ENCODE data around the gene HBEGF.
A peak's percentile ranks its signal among the peaks of the same experiment; 100 is the strongest.
"Not testable (repeated sequence)": the region's sequence is repeated elsewhere in the genome, so short reads cannot be mapped to it uniquely, and the experiment has no call there.

HBEGF gene

DNA sequence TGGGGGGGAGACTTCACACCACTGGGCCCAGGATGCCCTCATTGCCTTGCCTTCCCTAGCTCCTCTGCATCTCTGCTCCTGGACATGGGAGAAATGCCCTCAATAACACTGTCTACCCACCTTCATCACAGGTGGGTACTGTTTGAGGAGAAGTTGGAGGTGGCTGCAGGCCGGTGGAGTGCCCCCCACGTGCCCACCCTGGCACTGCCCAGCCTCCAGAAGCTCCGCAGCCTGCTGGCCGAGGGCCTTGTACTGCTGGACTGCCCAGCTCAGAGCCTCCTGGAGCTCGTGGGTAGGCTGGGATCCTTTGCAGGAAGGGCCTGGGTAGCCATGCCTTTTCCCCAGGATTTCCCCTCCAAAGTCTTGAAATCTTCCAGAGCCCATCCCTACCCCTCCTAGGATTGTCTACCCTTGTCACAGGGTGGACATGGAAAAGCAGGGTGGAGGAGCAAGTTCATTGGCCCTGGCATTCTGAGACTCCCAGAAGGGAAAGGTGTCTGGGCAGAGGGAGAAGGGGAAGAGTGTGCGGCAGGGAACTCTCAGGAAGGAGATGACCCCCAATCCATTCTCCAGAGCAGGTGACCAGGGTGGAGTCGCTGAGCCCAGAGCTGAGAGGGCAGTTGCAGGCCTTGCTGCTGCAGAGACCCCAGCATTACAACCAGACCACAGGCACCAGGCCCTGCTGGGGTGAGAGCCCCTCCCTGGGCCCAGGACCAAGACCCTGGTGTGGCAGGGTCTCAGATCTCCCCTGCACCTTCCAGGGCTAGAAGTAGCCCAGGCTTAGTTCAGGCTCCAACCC lies 14.5 kb upstream of the HBEGF start:
- DNase-seq (ENCODE audit: low spot score): no peak

DNA sequence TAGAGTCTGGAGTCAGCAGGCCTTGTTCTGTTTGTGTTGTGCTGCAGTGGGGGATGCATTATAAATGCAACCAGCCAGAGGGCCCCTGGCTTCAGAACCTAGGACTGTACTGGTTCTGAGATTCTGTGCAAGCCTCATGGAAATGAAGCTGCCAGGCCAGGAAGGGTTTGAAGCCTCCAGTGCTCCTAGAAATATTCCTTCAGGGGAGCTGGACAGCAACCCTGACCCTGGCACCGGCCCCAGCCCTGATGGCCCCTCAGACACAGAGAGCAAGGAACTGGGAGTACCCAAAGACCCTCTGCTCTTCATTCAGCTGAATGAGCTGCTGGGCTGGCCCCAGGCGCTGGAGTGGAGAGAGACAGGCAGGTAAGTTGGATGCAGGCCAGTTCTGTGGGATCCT lies 13.7 kb upstream of the HBEGF start, which contains the start of gene SLC4A9:
Gene SLC4A9, plus strand, starts transcription at position 94 of the 400 bp plus-strand sequence. Its CDS starts 43 bp downstream, at position 137.
- DNase-seq (ENCODE audit: low spot score): no peak

DNA sequence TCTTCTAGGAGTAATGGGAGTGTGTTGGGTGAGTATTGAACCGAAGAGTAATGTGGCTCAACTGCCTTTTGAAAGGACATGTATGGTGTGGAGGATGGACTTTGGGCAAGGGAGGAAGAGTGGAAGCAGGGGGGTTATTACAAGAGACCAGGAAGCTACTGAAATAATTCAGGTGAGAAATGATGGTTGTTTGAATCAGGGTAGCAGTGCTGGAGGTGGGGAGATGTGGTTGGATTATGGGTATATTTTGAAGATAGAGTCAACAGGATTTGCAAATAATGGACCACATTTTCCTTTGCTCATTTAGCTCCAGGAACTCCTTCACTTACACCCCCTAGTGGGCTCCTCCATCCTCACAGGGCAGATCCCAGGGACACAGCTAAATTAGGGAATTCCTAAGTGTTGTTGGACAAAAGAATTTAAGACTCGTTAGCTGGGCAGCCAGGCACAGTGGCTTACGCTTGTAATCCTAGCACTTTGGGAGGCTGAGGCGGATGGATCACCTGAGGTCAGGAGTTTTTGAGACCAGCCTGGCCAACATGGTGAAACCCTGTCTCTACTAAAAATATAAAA lies 12.4 kb upstream of the HBEGF start:
- DNase-seq (ENCODE audit: low spot score): no peak

DNA sequence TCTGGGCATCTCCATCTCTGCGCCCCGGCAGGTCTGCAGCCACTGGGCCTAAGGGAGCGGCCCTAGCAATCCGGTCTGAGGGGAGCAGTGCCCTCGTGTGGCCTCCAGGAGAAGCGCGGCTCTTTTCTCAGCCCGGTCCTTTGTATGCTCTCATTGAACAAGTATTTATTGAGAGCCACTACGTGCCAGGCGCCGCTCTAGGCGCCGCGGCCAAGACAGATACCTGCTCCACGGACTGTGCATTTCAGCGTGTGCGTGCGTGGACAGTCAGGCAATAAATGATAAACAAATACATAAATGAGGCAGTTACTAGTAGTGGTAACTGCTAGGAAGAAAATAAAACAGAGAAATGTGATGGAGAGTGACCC lies 11.3 kb upstream of the HBEGF start:
- peak; percentile 75 for DNase-seq (ENCODE audit: low spot score)

DNA sequence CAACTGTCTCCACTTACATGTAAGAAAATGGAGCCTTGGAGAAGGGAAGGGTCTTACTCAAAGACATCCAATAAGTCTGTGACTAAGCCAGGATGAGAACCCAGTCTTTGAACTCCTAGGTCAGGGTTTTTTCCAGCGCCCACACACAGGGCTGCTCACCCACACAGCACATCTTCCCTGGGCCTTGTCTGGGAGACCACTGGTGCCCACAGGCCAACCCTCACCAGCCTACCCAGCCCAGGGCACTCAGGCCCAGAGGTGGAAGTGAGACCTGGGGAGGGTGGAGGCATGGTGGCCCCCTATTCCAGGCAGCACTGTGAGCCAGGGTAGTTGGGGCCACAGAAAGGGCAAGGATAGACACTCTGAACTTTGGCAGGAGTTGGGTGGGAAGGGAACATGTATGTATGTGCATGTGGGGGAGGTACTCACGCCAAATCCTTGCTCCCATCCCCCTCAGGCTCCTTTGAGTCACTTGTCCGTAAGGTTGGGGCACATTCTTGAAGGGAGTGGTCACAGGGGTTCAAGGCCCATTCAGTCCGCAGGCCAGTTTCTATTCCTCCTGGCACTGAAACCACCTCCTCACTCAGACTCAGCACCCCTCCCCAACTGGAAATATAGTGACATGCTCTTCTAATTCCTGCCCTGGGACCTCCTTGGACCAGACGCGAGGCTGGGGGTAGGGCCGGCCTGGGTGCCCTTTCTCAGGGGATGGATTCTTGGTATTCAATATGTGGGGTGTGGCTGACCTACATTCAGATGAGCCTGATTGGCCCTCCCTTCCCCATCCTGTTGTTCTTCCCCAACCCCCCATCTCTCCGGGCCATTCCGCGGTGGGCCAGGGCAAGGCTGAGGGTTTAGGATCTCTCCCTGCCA lies 10.7 kb upstream of the HBEGF start:
- DNase-seq (ENCODE audit: low spot score): no peak

DNA sequence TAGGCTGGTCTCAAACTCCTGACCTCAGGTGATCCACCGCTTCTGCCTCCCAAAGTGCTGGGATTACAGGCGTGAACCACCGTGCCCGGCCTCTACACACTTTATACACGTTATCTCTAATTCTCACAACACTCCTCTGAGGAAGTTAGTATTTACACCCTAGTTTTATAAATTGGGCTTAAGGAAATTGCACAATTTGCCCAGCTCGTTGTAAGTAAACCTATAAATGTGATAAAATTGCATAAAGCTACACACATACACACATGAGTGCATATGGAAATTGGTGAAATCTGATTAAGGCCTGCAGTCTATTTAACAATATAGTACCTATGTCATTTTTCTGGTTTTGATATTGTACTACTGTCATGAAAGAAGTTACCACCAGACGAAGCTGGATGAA lies 9.1 kb upstream of the HBEGF start:
- no peak for DNase-seq (ENCODE audit: low spot score)

DNA sequence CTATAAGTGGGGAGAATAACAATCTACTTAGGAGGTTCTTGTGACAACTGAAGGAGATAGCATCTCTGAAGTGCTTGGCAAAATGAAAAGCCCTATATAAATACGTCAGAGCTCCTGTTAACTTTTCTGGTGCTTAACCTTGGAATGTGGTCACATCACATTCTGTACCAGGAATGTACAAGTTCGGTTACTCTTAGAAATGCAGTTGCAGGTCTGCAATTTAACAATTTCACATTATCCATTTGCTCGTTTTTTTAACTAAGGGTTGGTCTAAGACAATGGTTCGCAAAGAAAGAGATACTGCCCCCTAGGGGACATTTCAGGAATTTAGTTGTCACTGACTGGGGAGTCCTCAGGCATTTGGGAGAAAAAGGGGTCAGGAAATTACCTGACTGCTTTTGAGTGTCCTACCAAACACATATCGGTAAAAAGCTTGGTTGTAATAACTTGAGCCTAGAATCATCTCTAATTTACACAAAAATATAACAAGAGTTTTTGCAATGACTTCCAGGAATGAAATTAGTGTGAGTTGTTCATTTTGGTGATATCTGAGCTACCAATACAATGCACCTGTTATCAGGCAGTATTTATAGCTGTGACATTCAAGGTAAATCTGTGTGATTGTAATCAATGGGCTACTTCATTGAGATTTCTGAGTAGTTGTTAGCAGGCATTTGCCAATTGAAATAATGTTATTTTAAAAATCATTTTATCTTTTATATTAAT lies 5.4 kb upstream of the HBEGF start:
- peak; percentile 80 for DNase-seq (ENCODE audit: low spot score)

DNA sequence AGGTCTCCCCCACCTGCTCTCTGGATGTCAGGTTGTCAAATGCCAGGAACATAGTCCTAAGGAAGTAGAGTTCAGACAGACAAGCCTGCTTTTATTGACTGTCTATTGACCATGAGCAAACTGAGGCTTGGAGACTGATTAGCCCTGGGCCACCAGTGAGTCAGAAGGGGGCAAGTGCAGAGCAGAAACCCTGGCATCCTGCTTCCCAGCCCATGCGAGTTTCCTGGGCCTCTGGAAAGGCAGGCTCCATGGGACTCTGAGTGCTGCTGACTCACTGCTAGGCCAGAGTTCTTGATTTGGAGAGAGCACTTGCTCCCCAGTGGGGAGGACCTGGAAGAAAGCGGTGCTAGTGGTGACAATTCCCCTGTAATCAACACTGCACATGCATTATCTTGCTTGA lies 2.8 kb upstream of the HBEGF start:
- DNase-seq (ENCODE audit: low spot score): no peak

DNA sequence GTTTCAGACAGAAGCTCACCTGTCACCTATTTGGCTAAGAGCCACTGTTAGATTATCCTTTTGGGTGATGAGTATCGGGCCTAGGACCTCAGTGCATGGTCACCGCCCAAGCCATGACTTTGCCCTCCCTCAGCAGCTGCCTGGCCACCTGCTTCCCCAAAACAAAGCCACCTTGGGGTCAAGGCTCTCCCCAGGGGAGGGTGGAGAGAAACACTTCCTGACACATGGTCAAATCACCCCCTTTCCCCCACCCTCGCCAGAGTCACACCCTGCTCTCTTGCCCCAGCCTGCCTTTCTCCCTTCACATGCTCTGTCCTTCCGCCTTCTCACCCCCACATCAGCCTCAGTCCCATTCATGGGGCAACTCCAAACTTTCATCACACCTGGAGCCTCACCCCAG lies 1.7 kb upstream of the HBEGF start:
- DNase-seq (ENCODE audit: low spot score): no peak

DNA sequence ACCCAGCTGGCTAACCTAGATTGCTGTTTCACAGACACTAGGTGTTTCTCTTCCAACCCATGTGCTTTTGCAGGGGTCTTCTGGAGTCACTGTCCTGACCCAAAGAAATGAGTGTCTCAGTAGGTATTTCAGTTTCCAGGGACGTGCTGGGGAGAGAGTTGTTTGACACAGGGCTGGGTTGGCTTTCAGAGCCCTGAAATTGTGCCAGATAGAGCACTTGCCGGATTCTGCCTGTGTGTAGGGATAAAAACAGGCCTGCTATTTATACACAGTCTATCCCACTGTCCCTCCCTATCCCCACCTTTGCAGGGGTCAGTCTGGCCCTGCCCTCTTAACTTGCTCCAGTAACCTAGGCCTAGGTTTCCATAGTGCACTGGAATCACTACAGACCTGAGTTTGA lies 957 bp upstream of the HBEGF start:
- no peak for DNase-seq (ENCODE audit: low spot score)

DNA sequence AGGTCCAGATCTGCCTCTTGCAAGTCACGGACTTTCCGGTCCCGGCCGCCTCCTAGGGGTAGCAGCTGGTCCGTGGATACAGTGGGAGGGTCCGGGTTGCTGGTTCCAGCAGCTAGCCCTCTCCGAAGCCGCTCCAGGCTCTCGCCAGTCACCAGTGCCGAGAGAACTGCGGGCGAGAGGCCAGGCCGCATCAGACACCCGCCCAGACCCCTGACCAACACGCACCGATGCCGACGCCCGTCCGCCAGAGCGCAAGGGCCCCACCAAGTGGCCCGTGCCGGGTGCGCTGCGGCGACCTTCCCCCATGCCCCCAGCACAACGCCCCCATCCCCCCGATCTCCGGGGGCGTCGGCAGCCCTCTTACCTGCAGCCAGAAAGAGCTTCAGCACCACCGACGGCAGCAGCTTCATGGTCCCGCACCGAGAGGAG lies 470 bp downstream of the HBEGF start:
- DNase-seq (ENCODE audit: low spot score): no peak

DNA sequence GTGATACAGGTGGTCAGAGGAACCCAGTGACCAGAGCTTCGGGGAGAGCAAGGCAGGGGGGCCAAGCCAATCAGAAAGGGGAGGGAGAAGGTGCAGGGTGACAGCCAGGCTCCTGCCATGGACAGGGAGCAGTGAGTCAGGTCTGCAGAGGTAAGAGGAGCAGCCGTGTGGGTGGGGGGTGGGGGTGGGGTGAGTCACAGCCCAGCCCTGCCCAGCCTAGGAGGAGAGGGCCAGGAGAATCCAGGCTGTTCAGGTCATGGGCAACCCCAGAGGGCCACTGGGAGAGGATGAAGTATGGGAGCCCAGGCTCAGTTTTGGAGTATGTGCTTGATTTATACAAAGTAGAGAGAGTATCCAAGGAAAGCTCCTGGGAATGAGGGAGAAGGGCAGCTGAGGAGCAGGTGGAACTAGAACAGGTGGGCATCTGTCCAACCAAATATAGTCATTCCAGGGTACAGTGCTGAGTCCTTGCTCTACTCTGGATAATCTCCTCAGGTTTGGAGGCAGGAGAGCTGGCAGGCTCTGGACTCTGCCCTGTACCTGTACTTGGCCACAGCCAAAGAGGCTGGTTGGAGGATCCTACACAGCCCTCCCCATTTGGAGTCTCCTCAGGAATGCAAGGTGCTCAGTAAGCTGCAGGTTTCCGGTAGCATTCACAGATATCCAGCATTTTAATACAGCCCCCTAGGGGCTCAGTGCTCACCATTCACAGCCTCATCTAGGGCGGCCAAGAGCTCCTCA lies 1.6 kb downstream of the HBEGF start:
- no peak for DNase-seq (ENCODE audit: low spot score)

DNA sequence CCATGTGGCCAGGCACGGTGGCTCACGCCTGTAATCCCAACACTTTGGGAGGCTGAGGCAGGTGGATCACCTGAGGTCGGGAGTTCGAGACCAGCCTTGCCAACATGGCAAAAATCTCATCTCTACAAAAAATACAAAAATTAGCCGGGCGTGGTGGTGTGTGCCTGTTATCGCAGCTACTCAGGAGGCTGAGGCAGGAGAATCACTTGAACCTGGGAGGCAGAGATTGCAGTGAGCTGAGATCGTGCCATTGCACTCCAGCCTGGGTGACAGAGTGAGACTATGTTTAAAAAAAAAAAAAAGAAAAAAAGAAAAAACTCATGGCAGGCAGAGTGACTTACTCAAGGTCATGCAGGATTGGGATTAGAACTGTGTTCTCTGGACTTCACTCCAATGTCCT lies 2.6 kb downstream of the HBEGF start:
- not testable (repeated sequence) for DNase-seq (ENCODE audit: low spot score)

DNA sequence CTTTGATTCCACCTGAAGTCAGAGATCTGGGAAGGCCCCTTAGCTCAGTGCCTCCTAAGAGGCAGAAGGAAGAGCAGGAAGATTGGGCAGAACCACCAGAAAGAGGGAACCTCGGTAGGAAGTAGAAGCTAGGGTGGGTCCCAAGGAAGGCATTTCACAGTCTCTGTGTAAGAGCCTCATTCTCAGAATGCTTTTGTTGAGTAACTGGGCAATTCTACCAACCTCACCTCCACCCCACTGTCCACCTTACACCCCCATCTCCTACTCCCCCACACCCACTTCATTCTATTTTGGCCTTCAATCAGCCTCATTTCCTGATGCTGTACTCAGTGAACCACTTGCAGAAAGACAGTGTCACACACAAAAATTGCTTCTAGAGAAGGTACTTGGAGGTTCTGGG lies 3.5 kb downstream of the HBEGF start:
- DNase-seq (ENCODE audit: low spot score): no peak

DNA sequence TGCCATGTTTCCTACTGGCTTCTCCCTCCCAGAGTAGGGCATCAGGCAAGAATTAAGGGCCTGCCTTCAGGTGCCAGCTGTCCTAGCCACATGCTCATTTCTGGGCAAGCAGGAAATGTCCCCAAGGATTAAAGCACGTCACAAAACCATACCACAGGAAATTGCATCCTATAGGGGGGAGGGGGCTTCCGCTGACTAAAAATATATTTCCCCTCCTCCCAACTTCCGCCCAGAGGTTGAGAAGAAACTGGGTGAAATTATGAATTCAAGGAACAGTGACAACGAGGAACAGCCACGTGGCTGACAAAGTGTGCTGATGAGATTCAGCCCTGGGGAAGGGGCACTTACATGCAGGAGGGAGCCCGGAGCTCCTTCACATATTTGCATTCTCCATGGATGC lies 4.1 kb downstream of the HBEGF start:
- DNase-seq (ENCODE audit: low spot score): peak; percentile 26

DNA sequence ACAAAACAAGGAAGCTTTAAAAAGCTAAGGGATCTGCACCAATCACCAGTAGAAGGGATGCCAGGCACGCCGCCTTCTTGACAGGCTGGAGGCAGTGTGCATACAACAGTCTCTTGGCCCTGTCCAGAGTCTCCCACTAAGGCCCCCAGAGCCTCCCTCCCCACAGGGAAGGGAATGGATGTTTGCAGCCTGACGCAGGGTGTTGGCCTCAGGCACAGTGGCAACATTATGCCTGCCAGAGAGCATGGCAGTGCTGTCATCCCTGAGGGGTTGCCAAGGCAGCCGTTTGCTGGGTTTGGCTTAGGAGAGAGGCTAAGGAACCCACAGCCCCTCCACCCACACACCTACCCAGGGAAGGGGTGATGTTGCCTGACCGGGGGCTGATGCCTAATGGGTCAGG lies 4.8 kb downstream of the HBEGF start:
- DNase-seq (ENCODE audit: low spot score): no peak

DNA sequence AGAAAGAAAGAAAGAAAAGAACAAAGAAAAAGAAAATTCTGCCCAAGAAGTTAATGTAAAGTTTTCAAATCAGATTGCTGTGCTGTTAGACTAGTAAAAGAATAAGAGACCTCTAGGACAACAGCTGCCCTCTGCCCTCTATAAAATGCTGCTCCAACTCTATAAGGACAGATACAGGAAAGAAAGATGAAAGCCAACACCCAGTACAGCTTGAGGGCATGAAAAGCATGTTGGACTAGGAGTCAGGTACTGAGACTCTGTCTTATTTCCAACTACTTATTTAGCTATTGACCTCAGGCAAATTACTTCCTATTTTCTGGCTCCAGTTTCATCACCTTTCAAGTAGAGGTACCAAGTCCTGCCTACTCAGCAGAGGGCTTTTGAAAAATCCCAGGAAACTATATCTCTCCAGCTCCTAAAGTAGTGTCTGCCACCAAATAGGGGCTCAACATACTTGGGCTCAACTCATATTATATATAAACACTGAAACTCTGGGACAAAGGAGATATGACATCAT lies 5.7 kb downstream of the HBEGF start:
- DNase-seq (ENCODE audit: low spot score): no peak

DNA sequence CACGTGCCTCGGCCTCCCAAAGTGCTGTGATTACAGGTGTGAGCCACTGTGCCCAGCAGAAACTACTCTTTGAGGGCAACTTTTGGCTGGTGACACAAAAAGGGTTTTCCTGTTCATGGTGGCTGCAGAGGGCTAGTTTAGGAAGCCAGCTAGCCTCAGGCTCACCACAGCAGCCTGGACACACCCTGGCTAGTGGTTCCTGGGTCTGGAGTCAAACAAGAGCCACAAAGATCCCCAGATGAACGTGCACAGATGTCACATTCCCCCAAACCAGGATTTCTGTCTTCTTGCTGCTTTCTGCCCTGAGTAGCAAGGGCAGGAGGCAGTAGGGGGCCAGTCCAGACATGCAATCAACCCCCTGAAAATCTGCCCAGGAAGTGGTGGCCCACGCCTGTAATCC lies 6.8 kb downstream of the HBEGF start:
- DNase-seq (ENCODE audit: low spot score): no peak

DNA sequence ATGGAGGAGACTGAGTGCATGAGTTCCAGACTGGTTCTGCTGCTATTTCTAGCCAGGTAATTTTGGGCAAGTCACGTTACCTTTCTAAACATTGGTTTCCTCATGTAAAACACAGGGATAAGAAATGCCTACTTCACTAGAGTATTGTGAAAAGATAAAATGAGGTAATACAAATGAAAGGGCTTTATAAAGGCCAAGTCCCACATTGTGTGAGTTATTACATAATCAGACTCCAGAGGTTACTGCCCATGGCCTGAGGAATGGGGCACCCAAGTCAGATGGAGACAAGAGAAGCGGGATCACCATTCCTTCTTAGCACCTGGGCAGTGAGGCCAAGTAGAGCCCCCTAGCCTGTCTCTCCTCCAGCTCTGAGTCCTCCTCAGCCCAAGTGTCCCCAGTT lies 7.5 kb downstream of the HBEGF start:
- no peak for DNase-seq (ENCODE audit: low spot score)

DNA sequence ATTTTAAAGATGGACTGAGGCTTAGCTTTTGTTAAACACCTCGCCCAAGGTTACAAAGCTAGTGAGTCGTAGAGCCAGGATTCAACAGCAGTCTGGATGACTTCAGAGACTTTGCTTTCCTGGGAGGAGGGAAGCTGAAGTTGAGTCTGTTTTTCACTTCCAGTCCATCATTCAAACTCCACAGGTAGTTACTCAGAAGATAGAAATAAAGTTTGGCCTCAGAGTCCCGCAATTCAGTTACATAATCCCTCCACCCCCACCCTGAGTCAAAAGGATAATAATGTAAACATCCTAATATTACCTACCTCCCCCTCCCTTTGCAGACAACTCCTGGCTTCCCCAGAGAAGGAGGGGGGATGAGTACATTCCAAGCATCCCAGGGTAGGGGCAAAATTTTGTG lies 8.1 kb downstream of the HBEGF start:
- DNase-seq (ENCODE audit: low spot score): no peak

DNA sequence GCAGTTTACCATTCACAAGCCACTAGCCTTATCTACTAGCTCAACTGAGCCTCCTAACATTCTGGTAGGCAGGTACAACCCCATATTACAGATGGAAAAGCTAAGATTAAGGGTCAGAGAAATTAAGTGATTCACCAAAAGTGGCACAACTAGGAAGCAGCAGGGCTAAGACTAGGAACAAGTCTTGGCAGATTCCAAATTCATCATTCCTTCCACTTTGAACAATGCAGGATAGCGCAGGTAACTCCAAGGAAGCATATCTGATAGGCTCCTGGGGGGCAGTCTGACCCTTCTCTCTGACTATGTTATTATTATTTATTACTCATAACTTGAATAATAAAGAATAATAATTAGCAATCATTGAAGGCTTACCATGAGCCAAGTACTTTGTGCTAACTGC lies 8.5 kb downstream of the HBEGF start:
- no peak for DNase-seq (ENCODE audit: low spot score)
